Kidney (tissue), 14 donors: ENCODE data around the gene TTLL5. TPM values are rescaled to one million over a fixed set of nuclear protein-coding genes. Genes with fewer than 3 reads are reported as not detected.

ENCODE experiments used
- DNase-seq, 5 donors: peaks; one replicate each; pipeline ENCODE4 v3.0.0-alpha.2; 2013 to 2020
- FAIRE-seq: peaks from 2 replicates; lab custom pipeline; 2012; peaks lifted over from hg19 to GRCh38; lab: Jason Lieb, UNC
- H3K27ac ChIP-seq, 2 donors: one replicate each; pipeline ENCODE4 v1.7.0; 2013; ENCODE audit warnings: low read depth in 2 of 2, low read length in 2 of 2, inconsistent platforms in 1 of 2
- H3K27me3 ChIP-seq: one replicate; pipeline ENCODE4 v1.7.1; 2013; ENCODE audit warnings: low read length, inconsistent platforms; ENCODE audit not compliant: control insufficient read depth, insufficient read depth
- H3K36me3 ChIP-seq, 3 donors: one replicate each; pipeline versions ENCODE4 v1.7.0 to v1.7.1; 2013; ENCODE audit warnings: low read length in 3 of 3, control low read depth in 1 of 3, inconsistent platforms in 1 of 3; ENCODE audit not compliant: insufficient read depth in 3 of 3, control insufficient read depth in 2 of 3
- H3K4me1 ChIP-seq, 3 donors: one replicate each; pipeline versions ENCODE4 v1.7.0 to v1.7.1; 2013; ENCODE audit warnings: low read length in 3 of 3, inconsistent platforms in 1 of 3, low read depth in 1 of 3; ENCODE audit not compliant: control insufficient read depth in 2 of 3, insufficient read depth in 2 of 3
- H3K4me3 ChIP-seq, 3 donors: one replicate each; pipeline versions ENCODE4 v1.7.0 to v1.8.1; 2013; ENCODE audit warnings: low read length in 3 of 3, control low read depth in 1 of 3, inconsistent platforms in 1 of 3
- H3K9ac ChIP-seq, 3 donors: one replicate each; pipeline versions ENCODE4 v1.7.0 to v1.7.1; 2013; ENCODE audit warnings: low read length in 3 of 3, control low read depth in 1 of 3, inconsistent platforms in 1 of 3
- H3K9me3 ChIP-seq, 3 donors: one replicate each; pipeline versions ENCODE4 v1.7.0 to v1.7.1; 2013; ENCODE audit warnings: low read length in 3 of 3, control low read depth in 1 of 3, inconsistent platforms in 1 of 3; ENCODE audit not compliant: control insufficient read depth in 2 of 3, insufficient read depth in 1 of 3
- intact Hi-C: fragments of 100-400 bp; cut with DNase I; formaldehyde crosslinking; loops from one replicate; pipeline ENCODE4 v1.11.1; 2022
- polyA plus RNA-seq: library from polyadenylated mRNA; stranded (reverse); fragments of 350-450 nt; fragmentation: Illumina TruSeq; extraction: RNeasy Lipid Tissue Mini Kit (QIAGEN cat#74804); gene quantifications from one replicate; pipeline ENCODE4 v1.2.3, GENCODE V29; 2014; ENCODE audit warnings: low read depth, low replicate concordance; ENCODE audit not compliant: insufficient read depth
- total RNA-seq: library from RNA; stranded (reverse); fragmentation: NEBNext Ultra II Directional; extraction: Animal tissue kit (Norgen Biotek cat#: 25700); gene quantifications from one replicate; pipeline ENCODE4 v1.2.1, GENCODE V29; 2021
- TF ChIP-seq, protein P1 (sequence below): IDR thresholded peaks from 3 replicates; pipeline ENCODE4 v1.5.1; 2012; ENCODE audit warnings: mild to moderate bottlenecking, moderate library complexity, borderline replicate concordance; ENCODE audit not compliant: insufficient read depth; ENCODE audit errors: extremely low read depth
- donor health status: control.
- donor health status: control.
- donor health status: control.
- donor health status: control.
- donor health status: control.
- donor health status: DM: yes; HTN: yes; CAD: no.
- donor health status: Normal renal cell carcinoma (clear cell type).

TTLL5 gene
- total and polyA plus RNA-seq, 2 donors from 2014 or later: 16.8 to 37.2 TPM

DNA sequence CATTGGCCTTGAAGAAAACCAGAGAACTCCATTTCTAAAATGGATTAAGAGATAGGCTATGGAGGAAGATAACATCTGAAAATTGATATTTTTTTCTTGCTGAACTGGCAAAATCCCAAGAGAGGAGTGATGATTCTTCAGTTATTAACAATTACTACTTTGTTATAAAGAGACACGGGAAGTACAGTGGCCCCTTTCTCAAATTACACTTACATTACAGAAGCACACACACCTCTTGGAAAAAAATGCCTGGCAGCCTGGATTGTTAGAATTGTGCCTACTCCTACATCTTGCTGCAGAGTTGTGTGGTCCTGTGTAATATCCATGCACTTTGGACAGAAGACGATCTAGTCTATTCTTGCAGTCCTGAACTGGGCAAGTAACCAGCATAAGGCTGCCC is 249.0 kb downstream of the TTLL5 start:
- H3K27me3 ChIP-seq: no peaks in the 10 kb centered on the region
- no peak overlapping the region for H3K27ac ChIP-seq
- peaks cover 0 to 5% (median 3%) of the 10 kb centered on the region in 3 donors for H3K36me3 ChIP-seq
- FAIRE-seq: no peak
- no peaks in the 10 kb centered on the region for H3K9me3 ChIP-seq
- TF ChIP-seq, protein P1, sequence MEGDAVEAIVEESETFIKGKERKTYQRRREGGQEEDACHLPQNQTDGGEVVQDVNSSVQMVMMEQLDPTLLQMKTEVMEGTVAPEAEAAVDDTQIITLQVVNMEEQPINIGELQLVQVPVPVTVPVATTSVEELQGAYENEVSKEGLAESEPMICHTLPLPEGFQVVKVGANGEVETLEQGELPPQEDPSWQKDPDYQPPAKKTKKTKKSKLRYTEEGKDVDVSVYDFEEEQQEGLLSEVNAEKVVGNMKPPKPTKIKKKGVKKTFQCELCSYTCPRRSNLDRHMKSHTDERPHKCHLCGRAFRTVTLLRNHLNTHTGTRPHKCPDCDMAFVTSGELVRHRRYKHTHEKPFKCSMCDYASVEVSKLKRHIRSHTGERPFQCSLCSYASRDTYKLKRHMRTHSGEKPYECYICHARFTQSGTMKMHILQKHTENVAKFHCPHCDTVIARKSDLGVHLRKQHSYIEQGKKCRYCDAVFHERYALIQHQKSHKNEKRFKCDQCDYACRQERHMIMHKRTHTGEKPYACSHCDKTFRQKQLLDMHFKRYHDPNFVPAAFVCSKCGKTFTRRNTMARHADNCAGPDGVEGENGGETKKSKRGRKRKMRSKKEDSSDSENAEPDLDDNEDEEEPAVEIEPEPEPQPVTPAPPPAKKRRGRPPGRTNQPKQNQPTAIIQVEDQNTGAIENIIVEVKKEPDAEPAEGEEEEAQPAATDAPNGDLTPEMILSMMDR: no peak
- no peak overlapping the region for H3K4me3 ChIP-seq
- no peak for DNase-seq
- no peak overlapping the region for H3K9ac ChIP-seq
- no peaks in the 10 kb centered on the region for H3K4me1 ChIP-seq
- intact Hi-C loops: no loop called here

DNA sequence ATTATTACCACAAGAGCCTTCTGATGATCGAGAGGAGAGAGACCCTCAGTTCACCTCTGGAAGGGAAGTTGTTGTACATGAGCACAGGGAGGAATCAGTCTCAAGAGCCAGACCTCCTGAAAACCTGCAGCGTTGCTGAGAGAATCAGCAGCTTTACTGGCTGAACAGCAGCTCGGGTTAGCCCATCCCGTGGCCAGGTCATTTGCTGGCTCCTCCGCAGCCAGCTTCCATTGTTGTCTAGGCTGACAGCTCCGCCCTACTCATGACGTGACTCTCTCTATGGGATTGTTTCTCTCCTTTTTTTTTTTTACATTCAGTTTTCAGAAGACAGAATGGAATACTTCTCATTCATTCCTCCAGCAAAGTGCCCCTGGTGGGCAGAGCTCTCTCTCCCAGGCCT is 250.8 kb downstream of the TTLL5 start:
- Histone ChIP-seq H3K4me3 (no peak overlapping the region), H3K27ac (no peak overlapping the region), H3K27me3 (no peaks in the 10 kb centered on the region), H3K4me1 (no peaks in the 10 kb centered on the region), H3K36me3 (peaks cover 0 to 5% (median 3%) of the 10 kb centered on the region in 3 donors), H3K9me3 (no peaks in the 10 kb centered on the region), H3K9ac (no peak overlapping the region)
- intact Hi-C loops: no loop called here
- peak in 3 of 5 donors; percentile 18 to 48 (median 43) for DNase-seq
- TF ChIP-seq, protein P1: no peak
- no peak for FAIRE-seq

GRCh38 chr14:75913183-75913582 is 252.1 kb downstream of the TTLL5 start:
- DNase-seq (no peak), FAIRE-seq (no peak)
- no peaks in the 10 kb centered on the region for H3K4me1 ChIP-seq
- no peak overlapping the region for H3K27ac ChIP-seq
- H3K9ac ChIP-seq: no peak overlapping the region
- H3K4me3 ChIP-seq: no peak overlapping the region
- H3K27me3 ChIP-seq: no peaks in the 10 kb centered on the region
- H3K9me3 ChIP-seq: no peaks in the 10 kb centered on the region
- H3K36me3 ChIP-seq: no peaks in the 10 kb centered on the region
- TF ChIP-seq, protein P1: no peak
- intact Hi-C loops: no loop called here

GRCh38 chr14:75915045-75915444 is 254.0 kb downstream of the TTLL5 start:
- FAIRE-seq: no peak
- TF ChIP-seq, protein P1: no peak
- H3K27ac ChIP-seq: no peak overlapping the region
- no peak for DNase-seq
- no peaks in the 10 kb centered on the region for H3K4me1 ChIP-seq
- no peaks in the 10 kb centered on the region for H3K27me3 ChIP-seq
- H3K4me3 ChIP-seq: no peak overlapping the region
- no peak overlapping the region for H3K9ac ChIP-seq
- intact Hi-C loops: no loop called here
- H3K36me3 ChIP-seq: no peaks in the 10 kb centered on the region
- no peaks in the 10 kb centered on the region for H3K9me3 ChIP-seq
